ENCODE results near the gene YIPF4.
"Not testable (repeated sequence)": the region's sequence is repeated elsewhere in the genome, so short reads cannot be mapped to it uniquely, and the experiment has no call there.

YIPF4 gene

DNA sequence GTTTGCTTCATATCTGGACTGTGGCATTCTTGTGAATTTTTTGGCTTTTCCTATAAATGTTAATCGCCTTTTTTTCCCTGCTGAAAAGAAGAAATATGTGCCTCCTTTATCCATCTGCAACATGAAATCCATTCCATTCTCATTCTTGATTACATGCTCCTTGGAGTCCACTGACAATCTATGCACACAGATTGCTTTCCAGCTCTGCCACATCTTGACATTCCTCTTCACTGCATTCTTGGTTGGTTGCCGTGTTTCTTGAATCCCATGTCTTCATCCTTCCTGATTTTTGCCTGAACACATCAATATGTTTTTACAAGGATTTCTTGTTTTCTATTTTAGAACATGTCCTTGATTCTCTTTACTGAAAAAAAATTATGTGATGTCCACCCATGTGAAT lies 52.4 kb downstream of the YIPF4 start:
- Histone ChIP-seq H3K4me1 (ENCODE audit: control insufficient read depth, insufficient read depth, low read length, poor library complexity, severe bottlenecking) (no peaks in the 10 kb centered on the region), H3K4me3 (ENCODE audit: extremely low read depth, insufficient read depth, low read length, poor library complexity, severe bottlenecking) (no peak overlapping the region), H3K27ac (ENCODE audit: low read depth, low read length, severe bottlenecking) (no peak overlapping the region), H3K36me3 (ENCODE audit: control insufficient read depth, insufficient read depth, low read length) (no peaks in the 10 kb centered on the region), H3K9me3 (ENCODE audit: control insufficient read depth, low read length) (no peaks in the 10 kb centered on the region)
- WGBS, 2 experiments (ENCODE audit: insufficient coverage in 2 of 2): 100% methylated on average over 2 of the region's 2 CpGs

DNA sequence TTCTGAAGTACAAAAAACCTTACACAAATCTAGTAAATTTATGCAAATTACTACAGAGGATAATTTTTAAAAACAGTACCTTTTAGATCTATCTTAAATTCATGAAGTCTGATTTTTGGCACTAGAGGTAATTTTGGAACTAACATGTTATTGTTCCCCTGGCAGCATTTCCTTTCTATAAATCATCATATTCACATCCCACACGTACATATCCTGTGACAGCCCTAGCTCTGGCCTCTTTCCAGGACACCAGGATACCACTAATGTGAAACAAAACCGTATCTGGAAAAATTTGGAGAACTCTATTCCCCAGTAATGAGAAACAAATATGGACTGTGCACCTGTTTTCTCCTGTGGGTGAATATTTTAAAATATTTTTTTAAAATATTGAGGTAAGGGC lies 65.1 kb downstream of the YIPF4 start:
- no peak overlapping the region for H3K27ac ChIP-seq (ENCODE audit: low read depth, low read length, severe bottlenecking)
- no peaks in the 10 kb centered on the region for H3K36me3 ChIP-seq (ENCODE audit: control insufficient read depth, insufficient read depth, low read length)
- 86% methylated on average over 1 of the region's 2 CpGs; no CpG with 5 or more reads in 1 of the 2 experiments for WGBS, 2 experiments (ENCODE audit: insufficient coverage in 2 of 2)
- H3K9me3 ChIP-seq (ENCODE audit: control insufficient read depth, low read length): no peaks in the 10 kb centered on the region
- H3K4me1 ChIP-seq (ENCODE audit: control insufficient read depth, insufficient read depth, low read length, poor library complexity, severe bottlenecking): no peaks in the 10 kb centered on the region
- no peak overlapping the region for H3K4me3 ChIP-seq (ENCODE audit: extremely low read depth, insufficient read depth, low read length, poor library complexity, severe bottlenecking)

DNA sequence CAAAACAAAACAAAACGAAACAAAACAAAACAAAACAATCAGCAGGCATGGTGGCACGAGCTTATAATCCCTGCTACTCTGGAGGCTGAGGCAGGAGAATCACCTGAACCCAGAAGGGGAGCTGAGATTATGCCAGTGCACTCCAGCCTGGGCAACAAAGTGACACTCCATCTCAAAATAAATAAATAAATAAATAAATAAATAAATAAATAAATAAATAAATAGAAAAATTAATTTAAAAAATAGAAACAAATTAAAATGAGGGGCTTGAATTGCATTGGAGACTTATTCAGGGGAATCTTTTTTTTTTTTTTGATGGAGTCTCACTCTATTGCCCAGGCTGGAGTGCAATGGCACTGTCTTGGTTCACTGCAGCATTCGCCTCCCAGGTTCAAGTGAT lies 73.1 kb downstream of the YIPF4 start:
- not testable (repeated sequence) for H3K4me1 ChIP-seq (ENCODE audit: control insufficient read depth, insufficient read depth, low read length, poor library complexity, severe bottlenecking); H3K27ac ChIP-seq (ENCODE audit: low read depth, low read length, severe bottlenecking); H3K9me3 ChIP-seq (ENCODE audit: control insufficient read depth, low read length); H3K36me3 ChIP-seq (ENCODE audit: control insufficient read depth, insufficient read depth, low read length); H3K4me3 ChIP-seq (ENCODE audit: extremely low read depth, insufficient read depth, low read length, poor library complexity, severe bottlenecking)
- WGBS, 2 experiments (ENCODE audit: insufficient coverage in 2 of 2): 100% methylated on average over 2 to 3 of the region's 3 CpGs

DNA sequence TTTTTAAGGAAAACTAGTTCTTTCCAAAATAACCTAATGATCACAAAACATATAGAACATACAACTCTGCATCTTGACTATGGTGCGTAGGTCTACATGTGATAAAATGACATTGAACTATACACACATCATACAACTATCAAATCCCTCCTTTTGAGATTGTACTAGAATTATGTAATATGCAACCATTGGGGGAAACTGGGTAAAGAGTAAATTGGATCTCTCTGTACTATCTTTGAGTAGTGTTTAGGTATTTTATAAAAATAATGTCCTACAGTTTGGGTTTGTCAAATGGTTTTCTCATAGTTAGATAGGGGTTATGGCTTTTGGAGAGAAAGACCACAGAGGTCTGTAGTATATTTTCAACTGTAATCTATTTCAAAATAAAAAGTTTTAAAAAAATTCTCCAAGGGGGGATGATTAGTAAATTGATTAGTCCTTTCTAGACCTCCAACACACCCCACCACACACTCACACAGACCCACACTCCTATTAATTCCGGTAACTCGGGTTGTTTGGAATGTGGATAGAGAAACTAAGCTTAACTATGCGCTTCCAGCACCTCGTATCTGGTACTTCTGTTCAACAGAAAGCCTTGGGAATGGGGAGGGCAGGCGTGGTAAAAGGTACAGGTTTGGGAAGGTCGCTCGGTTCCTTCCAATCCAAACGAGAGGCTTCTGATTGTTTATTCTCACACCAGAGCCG lies 78.4 kb downstream of the YIPF4 start:
- 0 to 3% methylated on average over 5 of the region's 10 CpGs for WGBS, 2 experiments (ENCODE audit: insufficient coverage in 2 of 2)
- peak overlapping the region; percentile 97 for H3K4me3 ChIP-seq (ENCODE audit: extremely low read depth, insufficient read depth, low read length, poor library complexity, severe bottlenecking)
- peak overlapping the region; percentile 97 for H3K27ac ChIP-seq (ENCODE audit: low read depth, low read length, severe bottlenecking)
- H3K9me3 ChIP-seq (ENCODE audit: control insufficient read depth, low read length): no peaks in the 10 kb centered on the region
- H3K36me3 ChIP-seq (ENCODE audit: control insufficient read depth, insufficient read depth, low read length): peaks cover 17% of the 10 kb centered on the region
- H3K4me1 ChIP-seq (ENCODE audit: control insufficient read depth, insufficient read depth, low read length, poor library complexity, severe bottlenecking): peaks cover 3% of the 10 kb centered on the region

GRCh38 chr2:32356681-32357317 lies 79.1 kb downstream of the YIPF4 start, which contains the start of gene BIRC6:
TSS of gene BIRC6 (plus strand) at chr2:32357023. CDS start at chr2:32357162, 139 bp downstream.
- Histone ChIP-seq H3K36me3 (ENCODE audit: control insufficient read depth, insufficient read depth, low read length) (peaks cover 24% of the 10 kb centered on the region), H3K4me1 (ENCODE audit: control insufficient read depth, insufficient read depth, low read length, poor library complexity, severe bottlenecking) (peaks cover 3% of the 10 kb centered on the region), H3K4me3 (ENCODE audit: extremely low read depth, insufficient read depth, low read length, poor library complexity, severe bottlenecking) (peak within 1 kb of the TSS; percentile 97), H3K27ac (ENCODE audit: low read depth, low read length, severe bottlenecking) (peak within 1 kb of the TSS; percentile 97), H3K9me3 (ENCODE audit: control insufficient read depth, low read length) (peaks cover 1% of the 10 kb centered on the region)
- 0 to 1% methylated on average over 29 to 44 of the region's 76 CpGs for WGBS, 2 experiments (ENCODE audit: insufficient coverage in 2 of 2)

DNA sequence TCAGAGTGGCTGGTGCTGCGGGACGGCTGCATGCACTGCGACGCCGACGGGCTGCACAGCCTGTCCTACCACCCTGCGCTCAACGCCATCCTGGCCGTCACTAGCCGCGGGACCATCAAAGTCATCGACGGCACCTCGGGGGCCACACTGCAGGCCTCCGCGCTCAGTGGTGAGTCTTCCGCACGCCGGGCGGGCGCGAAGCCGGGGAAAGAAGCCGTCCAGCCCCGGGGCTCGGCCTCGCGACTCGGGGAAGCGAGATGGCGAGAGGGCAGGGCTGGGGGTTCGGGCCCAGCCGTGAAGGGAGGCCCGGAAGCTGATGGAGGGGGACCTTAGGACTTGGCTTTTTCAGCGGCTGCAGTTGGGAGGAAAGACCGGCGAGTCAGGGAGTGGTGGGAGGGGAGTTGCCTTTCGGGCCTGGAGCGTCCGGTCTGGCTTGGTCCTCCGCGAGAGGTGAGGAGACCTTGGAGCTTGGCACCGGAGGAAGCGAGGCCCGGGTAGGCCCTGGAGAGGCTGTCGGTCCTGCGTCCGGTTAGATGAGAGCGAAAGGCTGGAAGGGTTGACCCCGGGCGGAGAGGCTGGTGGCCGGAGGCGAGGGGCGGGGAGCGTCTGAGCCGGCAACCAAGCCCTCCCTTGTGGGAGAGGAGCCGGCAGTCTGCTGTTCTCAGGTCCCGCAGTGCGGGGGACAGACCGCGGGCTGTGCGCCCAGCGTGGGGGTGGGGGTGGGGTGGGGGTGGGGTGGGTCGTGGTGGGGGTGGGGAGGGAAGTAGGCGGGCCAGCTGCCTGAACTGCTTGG lies 79.8 kb downstream of the YIPF4 start:
- WGBS, 2 experiments (ENCODE audit: insufficient coverage in 2 of 2): 0 to 1% methylated on average over 38 to 44 of the region's 65 CpGs
- H3K9me3 ChIP-seq (ENCODE audit: control insufficient read depth, low read length): peaks cover 3% of the 10 kb centered on the region
- peaks cover 3% of the 10 kb centered on the region for H3K4me1 ChIP-seq (ENCODE audit: control insufficient read depth, insufficient read depth, low read length, poor library complexity, severe bottlenecking)
- H3K4me3 ChIP-seq (ENCODE audit: extremely low read depth, insufficient read depth, low read length, poor library complexity, severe bottlenecking): peak overlapping the region; percentile 97
- H3K36me3 ChIP-seq (ENCODE audit: control insufficient read depth, insufficient read depth, low read length): peaks cover 29% of the 10 kb centered on the region
- peak overlapping the region; percentile 97 for H3K27ac ChIP-seq (ENCODE audit: low read depth, low read length, severe bottlenecking)

- 11 to 14% methylated on average over 12 to 14 of the region's 16 CpGs for WGBS, 2 experiments (ENCODE audit: insufficient coverage in 2 of 2)
- Histone ChIP-seq H3K9me3 (ENCODE audit: control insufficient read depth, low read length) (peaks cover 3% of the 10 kb centered on the region), H3K36me3 (ENCODE audit: control insufficient read depth, insufficient read depth, low read length) (peaks cover 29% of the 10 kb centered on the region), H3K4me3 (ENCODE audit: extremely low read depth, insufficient read depth, low read length, poor library complexity, severe bottlenecking) (peak overlapping the region; percentile 97), H3K27ac (ENCODE audit: low read depth, low read length, severe bottlenecking) (peak overlapping the region; percentile 73), H3K4me1 (ENCODE audit: control insufficient read depth, insufficient read depth, low read length, poor library complexity, severe bottlenecking) (peaks cover 3% of the 10 kb centered on the region)
Measured at GRCh38 chr2:32358111-32358482, 80.4 kb downstream of the YIPF4 start.

GRCh38 chr2:32360416-32360815 lies 82.7 kb downstream of the YIPF4 start:
- 100% methylated on average over 2 of the region's 4 CpGs; no CpG with 5 or more reads in 1 of the 2 experiments for WGBS, 2 experiments (ENCODE audit: insufficient coverage in 2 of 2)
- Histone ChIP-seq H3K9me3 (ENCODE audit: control insufficient read depth, low read length) (peaks cover 3% of the 10 kb centered on the region), H3K4me3 (ENCODE audit: extremely low read depth, insufficient read depth, low read length, poor library complexity, severe bottlenecking) (no peak overlapping the region), H3K36me3 (ENCODE audit: control insufficient read depth, insufficient read depth, low read length) (peaks cover 29% of the 10 kb centered on the region), H3K27ac (ENCODE audit: low read depth, low read length, severe bottlenecking) (no peak overlapping the region), H3K4me1 (ENCODE audit: control insufficient read depth, insufficient read depth, low read length, poor library complexity, severe bottlenecking) (peaks cover 3% of the 10 kb centered on the region)

DNA sequence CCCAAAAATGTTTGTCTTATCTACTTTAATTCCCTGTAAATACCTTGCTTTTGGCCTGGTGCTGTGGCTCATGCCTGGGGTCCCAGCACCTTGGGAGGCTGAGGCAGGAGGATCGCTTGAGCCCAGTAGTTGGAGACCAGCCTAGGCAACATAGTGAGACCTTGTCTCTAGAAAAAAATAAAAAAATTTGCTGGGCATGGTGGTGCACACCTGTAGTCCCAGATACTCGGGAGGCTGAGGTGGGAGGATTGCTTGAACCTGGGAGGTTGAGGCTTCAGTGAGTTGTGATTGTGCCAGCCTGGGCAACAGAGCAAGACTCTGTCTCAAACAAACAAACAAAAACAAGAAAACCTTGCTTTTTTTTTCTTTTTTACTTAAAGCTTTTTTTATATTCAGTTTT lies 85.3 kb downstream of the YIPF4 start:
- 93 to 100% methylated on average over 1 to 2 of the region's 2 CpGs for WGBS, 2 experiments (ENCODE audit: insufficient coverage in 2 of 2)
- not testable (repeated sequence) for H3K27ac ChIP-seq (ENCODE audit: low read depth, low read length, severe bottlenecking); H3K9me3 ChIP-seq (ENCODE audit: control insufficient read depth, low read length); H3K4me3 ChIP-seq (ENCODE audit: extremely low read depth, insufficient read depth, low read length, poor library complexity, severe bottlenecking); H3K4me1 ChIP-seq (ENCODE audit: control insufficient read depth, insufficient read depth, low read length, poor library complexity, severe bottlenecking)
- H3K36me3 ChIP-seq (ENCODE audit: control insufficient read depth, insufficient read depth, low read length): peaks cover 29% of the 10 kb centered on the region

GRCh38 chr2:32363597-32363996 lies 85.9 kb downstream of the YIPF4 start:
- WGBS, 2 experiments (ENCODE audit: insufficient coverage in 2 of 2): no CpG with 5 or more reads among the region's 2 CpGs
- Histone ChIP-seq H3K9me3 (ENCODE audit: control insufficient read depth, low read length) (peaks cover 3% of the 10 kb centered on the region), H3K4me3 (ENCODE audit: extremely low read depth, insufficient read depth, low read length, poor library complexity, severe bottlenecking) (no peak overlapping the region), H3K36me3 (ENCODE audit: control insufficient read depth, insufficient read depth, low read length) (peaks cover 26% of the 10 kb centered on the region), H3K27ac (ENCODE audit: low read depth, low read length, severe bottlenecking) (no peak overlapping the region), H3K4me1 (ENCODE audit: control insufficient read depth, insufficient read depth, low read length, poor library complexity, severe bottlenecking) (no peaks in the 10 kb centered on the region)

All from mesodermal cell (in vitro differentiated cells).